DOHH2 (cell line): ENCODE results near the gene RICTOR.

ENCODE experiments used
- CTCF ChIP-seq: fragments of 200-600 bp; sonication (generic); IDR thresholded peaks from one replicate; pipeline ENCODE4 v1.5.1; 2014; ENCODE audit warnings: antibody characterized with exemption, mild to moderate bottlenecking, low read depth, low read length; ENCODE audit not compliant: poor library complexity, severe bottlenecking
- EZH2phosphoT487 ChIP-seq: fragments of 200-600 bp; sonication (generic); IDR thresholded peaks from 2 replicates; pipeline ENCODE4 v1.6.1; 2017; ENCODE audit warnings: borderline replicate concordance, mild to moderate bottlenecking, antibody characterized with exemption, low read length, moderate library complexity, mixed read lengths

- no peak for TF ChIP-seq CTCF
- TF ChIP-seq EZH2phosphoT487 = no peak
Measured at GRCh38 chr5:39068099-39068498, 6.1 kb downstream of the RICTOR start.
